IPS-20b (cell line): ENCODE measurements around the gene PRKACB.
"Not testable (repeated sequence)": the region's sequence is repeated elsewhere in the genome, so short reads cannot be mapped to it uniquely, and the experiment has no call there.

Experiments used
- H3K27ac ChIP-seq: one replicate; pipeline ENCODE4 v1.5.1; 2013; ENCODE audit warnings: low read length
- H3K27me3 ChIP-seq: 2 replicates; pipeline ENCODE4 v1.6.1; 2013; ENCODE audit warnings: mild to moderate bottlenecking, low read length, inconsistent platforms; ENCODE audit not compliant: insufficient read depth
- H3K36me3 ChIP-seq: 2 replicates; pipeline ENCODE4 v1.6.1; 2013; ENCODE audit warnings: low read depth, mild to moderate bottlenecking, inconsistent platforms, low read length, moderate library complexity; ENCODE audit not compliant: insufficient read depth
- H3K4me1 ChIP-seq: 2 replicates; pipeline ENCODE4 v1.6.1; 2013; ENCODE audit warnings: mild to moderate bottlenecking, control low read depth, inconsistent platforms, low read length, moderate library complexity; ENCODE audit not compliant: insufficient read depth
- H3K4me3 ChIP-seq: 2 replicates; pipeline ENCODE4 v1.5.1; 2013; ENCODE audit warnings: mild to moderate bottlenecking, low read length, inconsistent platforms
- H3K9ac ChIP-seq: 2 replicates; pipeline ENCODE4 v1.6.1; 2013; ENCODE audit warnings: low read depth, mild to moderate bottlenecking, inconsistent platforms, low read length, moderate library complexity
- H3K9me3 ChIP-seq: 2 replicates; pipeline ENCODE4 v1.6.1; 2013; ENCODE audit warnings: mild to moderate bottlenecking, low read depth, low read length, inconsistent platforms; ENCODE audit not compliant: insufficient read depth

Gene PRKACB

DNA sequence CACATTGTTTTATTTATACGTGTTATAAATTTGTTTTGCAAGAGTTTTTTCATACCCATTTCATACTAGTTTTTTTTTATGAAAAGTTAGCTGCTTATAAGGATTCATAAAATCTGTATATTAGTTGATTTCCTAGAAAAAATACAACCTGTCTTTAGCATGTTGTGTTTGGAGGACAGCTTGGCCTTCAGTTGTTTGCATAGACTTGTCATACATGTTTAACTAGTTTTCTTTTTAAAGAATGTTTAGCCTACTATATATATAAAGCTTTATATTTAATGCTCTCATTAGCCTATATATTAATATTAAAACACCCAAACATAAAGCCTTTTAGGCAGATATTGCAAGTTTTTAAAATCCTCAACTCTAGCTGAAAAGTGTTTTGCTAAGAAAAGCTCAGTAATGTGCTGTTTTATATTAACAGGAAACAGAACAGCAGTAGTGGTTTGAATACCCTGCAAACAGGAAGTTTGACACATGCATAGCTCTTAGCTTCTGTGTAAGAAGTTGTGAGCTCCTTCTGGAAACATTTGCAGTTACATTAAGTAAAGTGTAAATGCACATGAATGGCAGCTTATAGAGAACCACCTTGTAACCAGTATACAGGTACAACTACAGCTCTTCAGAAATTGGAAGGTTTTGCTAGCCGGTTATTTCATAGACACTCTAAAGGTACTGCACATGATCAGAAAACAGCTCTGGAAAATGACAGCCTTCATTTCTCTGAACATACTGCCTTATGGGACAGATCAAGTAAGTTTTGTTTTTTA lies at the start of gene PRKACB:
TSS of gene PRKACB (plus strand) at position 476 of the 770 bp plus-strand sequence. CDS start at position 567, 91 bp downstream.
- Histone ChIP-seq H3K27me3 (no peaks in the 10 kb centered on the region), H3K9ac (no peak within 1 kb of the TSS), H3K9me3 (no peaks in the 10 kb centered on the region; the same call in 1 of the 2 replicates), H3K4me1 (peaks cover 3% of the 10 kb centered on the region; the same call in 1 of the 2 replicates), H3K36me3 (no peaks in the 10 kb centered on the region), H3K27ac (no peak within 1 kb of the TSS), H3K4me3 (no peak within 1 kb of the TSS)

DNA sequence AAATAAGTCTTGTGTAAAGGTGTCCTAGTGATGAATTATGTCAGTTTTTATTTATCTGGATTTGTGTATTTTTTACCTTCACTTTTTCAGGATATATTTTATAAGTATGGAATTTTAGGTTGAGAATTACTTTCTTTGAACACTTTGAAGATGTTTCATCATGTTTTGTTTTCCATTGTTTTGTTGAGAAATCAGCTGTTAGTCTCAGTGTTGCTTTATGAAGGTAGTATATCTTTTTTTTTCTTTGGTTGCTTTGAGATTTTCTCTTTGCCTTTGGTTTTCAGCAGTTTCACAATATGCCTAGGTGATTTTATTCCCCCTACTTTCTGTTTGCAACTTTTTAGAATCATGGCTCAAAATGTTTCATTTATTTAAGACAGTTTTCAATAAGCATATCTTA lies 48.8 kb upstream of the PRKACB start:
- Histone ChIP-seq H3K4me1 (no peaks in the 10 kb centered on the region), H3K9ac (no peak overlapping the region), H3K27ac (no peak overlapping the region), H3K27me3 (no peaks in the 10 kb centered on the region), H3K4me3 (no peak overlapping the region), H3K9me3 (0 out of 2 replicates have a peak, but pooled peaks cover 5% of the 10 kb centered on the region), H3K36me3 (no peaks in the 10 kb centered on the region)

DNA sequence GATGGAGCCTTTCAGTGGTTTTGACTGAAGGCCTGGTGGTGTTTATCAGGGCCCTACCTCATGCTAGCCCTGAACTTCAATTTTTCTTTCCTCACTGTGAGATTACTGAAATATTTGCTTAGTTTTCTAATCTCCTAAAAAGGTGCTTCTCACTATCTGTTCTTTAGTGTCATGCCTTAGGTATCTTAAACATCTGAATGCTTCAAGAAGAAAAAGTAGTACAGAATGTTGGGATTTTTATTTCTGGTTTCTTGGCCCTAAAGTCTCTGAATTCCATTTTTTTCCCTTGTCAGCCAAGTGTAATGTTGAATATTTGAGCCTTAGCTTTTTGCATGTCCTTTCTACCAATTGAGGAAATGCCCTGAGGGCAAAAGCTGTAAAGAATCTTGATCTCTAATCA lies 47.9 kb upstream of the PRKACB start:
- H3K4me3 ChIP-seq: no peak overlapping the region
- H3K27me3 ChIP-seq: no peaks in the 10 kb centered on the region
- H3K4me1 ChIP-seq: no peaks in the 10 kb centered on the region
- H3K9ac ChIP-seq: no peak overlapping the region
- no peak overlapping the region for H3K27ac ChIP-seq
- H3K9me3 ChIP-seq: 0 out of 2 replicates have a peak, but pooled peaks cover 5% of the 10 kb centered on the region
- no peaks in the 10 kb centered on the region for H3K36me3 ChIP-seq

GRCh38 chr1:84101204-84101603 lies 42.9 kb upstream of the PRKACB start:
- Histone ChIP-seq H3K27ac (no peak overlapping the region), H3K36me3 (no peaks in the 10 kb centered on the region), H3K9ac (no peak overlapping the region), H3K4me1 (peaks cover 19% of the 10 kb centered on the region; the same call in 1 of the 2 replicates), H3K9me3 (no peaks in the 10 kb centered on the region), H3K4me3 (no peak overlapping the region), H3K27me3 (no peaks in the 10 kb centered on the region)

GRCh38 chr1:84103197-84103992 lies 40.7 kb upstream of the PRKACB start:
- Histone ChIP-seq H3K4me3 (no peak overlapping the region), H3K27ac (peak overlapping the region; percentile 66), H3K4me1 (peaks cover 19% of the 10 kb centered on the region; the same call in 1 of the 2 replicates), H3K36me3 (no peaks in the 10 kb centered on the region), H3K27me3 (no peaks in the 10 kb centered on the region), H3K9ac (peak overlapping the region; percentile 54; the same call in 1 of the 2 replicates), H3K9me3 (peaks cover 5% of the 10 kb centered on the region; the same call in 1 of the 2 replicates)

- H3K36me3 ChIP-seq, H3K27ac ChIP-seq: not testable (repeated sequence)
These were observed 36.5 kb upstream of the PRKACB start for GRCh38 chr1:84107538-84107937.

GRCh38 chr1:84107955-84108354 lies 36.1 kb upstream of the PRKACB start:
- peaks cover 18% of the 10 kb centered on the region; the same call in 1 of the 2 replicates for H3K4me1 ChIP-seq
- peaks cover 5% of the 10 kb centered on the region; the same call in 1 of the 2 replicates for H3K9me3 ChIP-seq
- no peak overlapping the region for H3K9ac ChIP-seq
- no peaks in the 10 kb centered on the region for H3K36me3 ChIP-seq
- no peak overlapping the region for H3K27ac ChIP-seq
- no peaks in the 10 kb centered on the region for H3K27me3 ChIP-seq
- no peak overlapping the region for H3K4me3 ChIP-seq

More at GRCh38 chr1:84107538-84107937, 36.5 kb upstream of the PRKACB start:
- peaks cover 19% of the 10 kb centered on the region; the same call in 1 of the 2 replicates for H3K4me1 ChIP-seq
- not testable (repeated sequence) for H3K4me3 ChIP-seq, H3K9me3 ChIP-seq, H3K27me3 ChIP-seq, H3K9ac ChIP-seq

DNA sequence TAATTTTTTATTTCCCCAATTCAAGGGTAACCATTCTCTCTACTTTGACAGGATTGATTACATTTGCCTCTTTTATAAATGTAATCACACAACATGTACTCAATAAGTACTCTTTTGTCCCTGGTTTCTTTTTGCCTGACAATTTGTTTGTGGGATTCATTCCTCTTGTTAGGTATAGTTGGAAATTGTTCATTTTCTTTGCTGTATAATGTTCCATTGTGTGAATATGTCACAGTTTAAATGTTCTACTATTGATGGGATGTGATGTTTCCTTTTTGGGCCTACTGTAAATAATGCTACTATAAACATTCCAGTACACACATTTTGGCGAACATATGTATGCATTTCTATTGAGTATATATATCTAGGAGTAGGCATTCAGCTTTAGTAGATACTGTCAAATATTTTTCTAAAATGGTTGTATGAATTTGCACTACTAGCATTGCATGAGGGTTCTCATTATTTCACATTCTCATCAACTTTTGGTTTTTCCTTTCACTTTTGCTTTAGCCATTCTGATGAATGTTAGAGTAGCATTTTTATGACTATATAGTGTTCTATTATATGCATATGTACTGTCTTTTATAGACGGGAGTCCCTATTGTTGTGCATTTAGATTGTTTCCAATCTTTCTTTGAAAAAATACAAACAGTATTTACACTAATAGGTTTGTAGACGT lies 35.0 kb upstream of the PRKACB start:
- no peak overlapping the region for H3K27ac ChIP-seq
- peaks cover 5% of the 10 kb centered on the region; the same call in 1 of the 2 replicates for H3K9me3 ChIP-seq
- H3K27me3 ChIP-seq: no peaks in the 10 kb centered on the region
- H3K4me1 ChIP-seq: peaks cover 10% of the 10 kb centered on the region; the same call in 1 of the 2 replicates
- no peak overlapping the region for H3K4me3 ChIP-seq
- no peaks in the 10 kb centered on the region for H3K36me3 ChIP-seq
- H3K9ac ChIP-seq: no peak overlapping the region

GRCh38 chr1:84110629-84111028 lies 33.4 kb upstream of the PRKACB start:
- Histone ChIP-seq H3K36me3 (no peaks in the 10 kb centered on the region), H3K27me3 (no peaks in the 10 kb centered on the region), H3K27ac (no peak overlapping the region), H3K4me3 (no peak overlapping the region), H3K9me3 (peaks cover 5% of the 10 kb centered on the region; the same call in 1 of the 2 replicates), H3K9ac (no peak overlapping the region), H3K4me1 (no peaks in the 10 kb centered on the region)

DNA sequence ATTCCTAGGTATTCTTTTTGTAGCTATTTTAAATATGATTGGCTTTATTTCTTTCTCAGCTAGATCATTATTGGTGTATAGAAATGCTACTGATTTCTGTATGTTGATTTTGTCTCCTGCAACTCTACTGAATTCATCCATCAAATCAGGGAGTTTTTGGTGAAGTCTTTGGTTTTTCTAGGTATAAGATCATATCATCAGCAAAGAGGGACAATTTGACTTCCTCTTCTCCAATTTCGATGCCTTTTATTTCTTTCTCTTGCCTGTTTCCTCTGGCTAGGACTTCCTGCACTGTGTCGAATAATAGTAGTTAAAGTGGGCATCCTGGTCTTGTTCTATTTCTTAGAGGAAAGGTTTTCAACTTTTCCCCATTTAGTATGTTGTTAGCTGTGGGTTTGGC lies 27.5 kb upstream of the PRKACB start:
- Histone ChIP-seq H3K27me3 (no peaks in the 10 kb centered on the region), H3K4me3 (no peak overlapping the region), H3K9me3 (no peaks in the 10 kb centered on the region), H3K36me3 (no peaks in the 10 kb centered on the region), H3K9ac (no peak overlapping the region), H3K27ac (no peak overlapping the region), H3K4me1 (0 out of 2 replicates have a peak, but pooled peaks cover 2% of the 10 kb centered on the region)

DNA sequence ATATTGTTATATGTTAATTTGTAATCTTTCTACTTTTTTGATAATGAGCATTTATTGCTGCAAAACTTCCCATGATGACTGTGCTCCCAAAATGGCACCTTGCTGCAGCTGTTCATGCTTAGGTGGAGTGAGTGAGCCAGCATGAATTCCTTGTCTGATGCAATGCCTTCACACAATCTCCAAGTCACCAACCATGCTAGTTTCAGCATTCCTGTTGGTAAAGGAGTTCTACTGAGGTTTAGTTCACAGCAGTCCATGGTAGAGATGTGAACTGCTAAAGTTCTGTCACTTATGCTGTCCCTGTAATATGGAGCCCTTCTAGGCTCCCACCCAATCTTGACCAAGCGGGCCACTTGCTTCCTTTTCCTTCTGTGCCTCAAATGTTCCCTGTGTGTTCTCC lies 26.2 kb upstream of the PRKACB start:
- Histone ChIP-seq H3K9ac (no peak overlapping the region), H3K27ac (no peak overlapping the region), H3K27me3 (no peaks in the 10 kb centered on the region), H3K4me3 (no peak overlapping the region), H3K9me3 (no peaks in the 10 kb centered on the region), H3K36me3 (no peaks in the 10 kb centered on the region), H3K4me1 (0 out of 2 replicates have a peak, but pooled peaks cover 3% of the 10 kb centered on the region)
